HepG2 (cell line): ENCODE measurements around the gene TM2D1. TPM values are rescaled to one million over a fixed set of nuclear protein-coding genes. Genes with fewer than 3 reads are reported as not detected.

Experiments used
- MED8 ChIP-seq: sonication (generic); formaldehyde crosslinking; IDR thresholded peaks from 2 replicates; pipeline ENCODE4 v1.8.1; 2023; ENCODE audit warnings: mild to moderate bottlenecking, missing genetic modification reagents; ENCODE audit not compliant: insufficient replicate concordance
- POLR2AphosphoS5 ChIP-seq: IDR thresholded peaks from 2 replicates; pipeline ENCODE4 v1.6.1; 2012; ENCODE audit warnings: low read depth, low read length
- SP1 ChIP-seq, 2 experiments: fragments of 450-650 bp in 1 of 2; sonication (generic) in 1 of 2; formaldehyde crosslinking in 1 of 2; IDR thresholded peaks; 2 replicates each; pipeline versions ENCODE4 v1.4.0 to v1.6.1; 2016 to 2020; ENCODE audit warnings: missing genetic modification reagents in 1 of 2
- SRSF1 ChIP-seq: fragments of 200-400 bp; formaldehyde crosslinking; optimal IDR thresholded peaks from 2 replicates; pipeline ENCODE3; 2017; ENCODE audit warnings: mild to moderate bottlenecking, low read depth, low read length, moderate library complexity
- YY1 ChIP-seq: IDR thresholded peaks from 2 replicates; pipeline ENCODE4 v1.6.1; 2011; ENCODE audit warnings: low read length, low read depth, moderate library complexity, mild to moderate bottlenecking; ENCODE audit not compliant: insufficient read depth, insufficient replicate concordance
- ZBTB7A ChIP-seq: sonication (generic); formaldehyde crosslinking; IDR thresholded peaks from 2 replicates; pipeline ENCODE4 v1.8.0; 2022; ENCODE audit warnings: mild to moderate bottlenecking, missing genetic modification reagents
- ZFX ChIP-seq: sonication (generic); formaldehyde crosslinking; IDR thresholded peaks from 2 replicates; pipeline ENCODE4 v1.4.0; 2020; ENCODE audit warnings: mild to moderate bottlenecking, low read depth, missing genetic modification reagents, moderate library complexity
- ZNF292 ChIP-seq: sonication (generic); formaldehyde crosslinking; IDR thresholded peaks from 2 replicates; pipeline ENCODE4 v1.8.1; 2022; ENCODE audit warnings: mild to moderate bottlenecking, low read depth, missing genetic modification reagents, borderline replicate concordance
- ZNF530 ChIP-seq: sonication (generic); formaldehyde crosslinking; IDR thresholded peaks from 2 replicates; pipeline ENCODE4 v1.5.0; 2020; ENCODE audit warnings: low read depth, mild to moderate bottlenecking, missing genetic modification reagents
- ZNF543 ChIP-seq: sonication (generic); formaldehyde crosslinking; IDR thresholded peaks from 2 replicates; pipeline ENCODE4 v1.4.0; 2020; ENCODE audit warnings: mild to moderate bottlenecking, missing genetic modification reagents
- ZNF644 ChIP-seq: IDR thresholded peaks from 2 replicates; pipeline ENCODE4 v1.6.1; 2016; ENCODE audit warnings: low read depth
- ZNF660 ChIP-seq: sonication (generic); formaldehyde crosslinking; IDR thresholded peaks from 2 replicates; pipeline ENCODE4 v1.5.1; 2020; ENCODE audit warnings: mild to moderate bottlenecking, low read depth, missing genetic modification reagents, borderline replicate concordance
- ZSCAN22 ChIP-seq: sonication (generic); formaldehyde crosslinking; IDR thresholded peaks from 2 replicates; pipeline ENCODE4 v1.4.0; 2020; ENCODE audit warnings: mild to moderate bottlenecking, missing genetic modification reagents
- polyA plus RNA-seq, 8 experiments: library from polyadenylated mRNA; depleted of rRNA in 3 of 8; stranded (reverse) in 7 of 8; unstranded in 1 of 8; fragments of >200 nt; fragmentation: Illumina TruSeq in 4 of 8; extraction: Trizol in 4 of 8; gene quantifications; 2 replicates each; pipeline versions ENCODE4 v1.2.1 to v1.2.3, GENCODE V29; 2011 to 2016; ENCODE audit warnings: low read depth in 4 of 8, missing spikeins in 1 of 8, mixed read lengths in 1 of 8; ENCODE audit not compliant: insufficient read depth in 1 of 8
- total RNA-seq, 5 experiments: library from RNA; depleted of rRNA; stranded (reverse); fragments of >200 nt; fragmentation: Illumina TruSeq; extraction: Trizol; gene quantifications; 2 replicates each; pipeline ENCODE4 v1.2.3, GENCODE V29; 2016; ENCODE audit warnings: low read depth in 1 of 5
- TF ChIP-seq, protein P1 (sequence below): IDR thresholded peaks from 2 replicates; pipeline ENCODE4 v1.4.0; 2020; ENCODE audit warnings: mild to moderate bottlenecking, missing genetic modification reagents
- TF ChIP-seq, protein P2 (sequence below), 2 experiments: fragments of 450-650 bp in 1 of 2; sonication (generic) in 1 of 2; formaldehyde crosslinking in 1 of 2; IDR thresholded peaks; 2 replicates each; pipeline versions ENCODE4 v1.6.1 to v1.8.0; 2016 to 2022; ENCODE audit warnings: antibody characterized with exemption in 1 of 2, mild to moderate bottlenecking in 1 of 2, missing genetic modification reagents in 1 of 2

TM2D1 gene
- total and polyA plus RNA-seq, 2 of the 13 experiments (the other 11 are each of a cell fraction or from before 2014, with no cell fraction given) = 26.6 to 49.0 TPM

DNA sequence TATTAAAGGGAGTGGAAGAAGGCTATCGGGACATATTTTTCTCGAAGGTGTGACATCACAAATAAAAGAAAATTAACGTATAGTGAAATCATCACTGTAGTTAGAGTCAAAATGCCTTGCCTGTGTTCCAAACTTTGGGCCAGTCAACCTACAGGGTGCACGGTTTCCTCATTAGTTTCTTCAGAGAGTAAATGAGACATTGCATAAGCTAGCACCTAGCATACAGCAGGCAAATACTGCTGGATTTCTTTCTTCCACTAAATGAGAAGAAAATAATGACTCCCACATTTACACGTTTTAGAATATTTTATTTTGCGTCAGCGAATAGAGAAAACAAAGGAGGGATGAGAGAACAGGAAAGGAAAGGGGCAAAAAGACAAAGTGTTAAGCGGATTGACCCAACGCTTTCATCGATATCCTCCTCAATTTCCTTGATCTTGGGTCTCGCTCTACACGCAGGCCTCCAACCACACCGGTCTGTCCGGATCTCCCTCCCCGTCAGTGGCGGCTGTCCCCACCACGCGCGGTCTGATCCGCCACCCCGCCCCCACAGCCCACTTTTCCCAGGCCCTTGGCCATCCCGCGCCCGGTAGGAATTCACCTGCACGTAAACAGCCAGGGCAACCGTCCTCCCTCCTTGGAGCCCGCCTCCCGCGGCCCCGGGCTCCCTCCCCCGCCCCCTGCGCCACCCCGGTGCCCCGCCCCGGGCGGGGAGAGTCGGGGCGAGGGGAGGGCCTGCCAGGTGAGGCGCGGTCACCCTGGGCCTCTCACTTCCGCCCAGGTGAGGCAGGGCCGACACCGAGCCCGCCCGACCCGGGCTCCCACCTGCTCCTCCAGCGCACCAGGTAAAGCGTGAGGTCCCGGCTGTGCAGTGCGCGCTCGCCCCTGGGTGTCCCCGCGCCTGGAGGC, 17.0 kb upstream of the TM2D1 start, which contains the start of gene PATJ (continued):
- TF ChIP-seq SP1 (IDR thresholded peaks at IDR 0.05) (no peak), SP1 (CRISPR knock-in tag; IDR thresholded peaks at IDR 0.05) (no peak; the same call in 1 of the 2 replicates), ZNF644 (CRISPR knock-in tag) (no peak), ZNF543 (CRISPR knock-in tag) (0 out of 2 replicates have a peak, but pooled peaks have one; percentile 50), ZSCAN22 (CRISPR knock-in tag) (no peak), YY1 (peak; percentile 46), ZNF292 (CRISPR knock-in tag) (no peak), ZNF530 (CRISPR knock-in tag) (no peak), ZBTB7A (0 out of 2 replicates have a peak, but pooled peaks have one; percentile 51), SRSF1 (no peak), POLR2AphosphoS5 (no peak; the same call in 1 of the 2 replicates), ZNF660 (no peak), ZFX (CRISPR knock-in tag) (peak; percentile 80), MED8 (CRISPR knock-in tag) (peak; percentile 22)
- TF ChIP-seq, protein P1, sequence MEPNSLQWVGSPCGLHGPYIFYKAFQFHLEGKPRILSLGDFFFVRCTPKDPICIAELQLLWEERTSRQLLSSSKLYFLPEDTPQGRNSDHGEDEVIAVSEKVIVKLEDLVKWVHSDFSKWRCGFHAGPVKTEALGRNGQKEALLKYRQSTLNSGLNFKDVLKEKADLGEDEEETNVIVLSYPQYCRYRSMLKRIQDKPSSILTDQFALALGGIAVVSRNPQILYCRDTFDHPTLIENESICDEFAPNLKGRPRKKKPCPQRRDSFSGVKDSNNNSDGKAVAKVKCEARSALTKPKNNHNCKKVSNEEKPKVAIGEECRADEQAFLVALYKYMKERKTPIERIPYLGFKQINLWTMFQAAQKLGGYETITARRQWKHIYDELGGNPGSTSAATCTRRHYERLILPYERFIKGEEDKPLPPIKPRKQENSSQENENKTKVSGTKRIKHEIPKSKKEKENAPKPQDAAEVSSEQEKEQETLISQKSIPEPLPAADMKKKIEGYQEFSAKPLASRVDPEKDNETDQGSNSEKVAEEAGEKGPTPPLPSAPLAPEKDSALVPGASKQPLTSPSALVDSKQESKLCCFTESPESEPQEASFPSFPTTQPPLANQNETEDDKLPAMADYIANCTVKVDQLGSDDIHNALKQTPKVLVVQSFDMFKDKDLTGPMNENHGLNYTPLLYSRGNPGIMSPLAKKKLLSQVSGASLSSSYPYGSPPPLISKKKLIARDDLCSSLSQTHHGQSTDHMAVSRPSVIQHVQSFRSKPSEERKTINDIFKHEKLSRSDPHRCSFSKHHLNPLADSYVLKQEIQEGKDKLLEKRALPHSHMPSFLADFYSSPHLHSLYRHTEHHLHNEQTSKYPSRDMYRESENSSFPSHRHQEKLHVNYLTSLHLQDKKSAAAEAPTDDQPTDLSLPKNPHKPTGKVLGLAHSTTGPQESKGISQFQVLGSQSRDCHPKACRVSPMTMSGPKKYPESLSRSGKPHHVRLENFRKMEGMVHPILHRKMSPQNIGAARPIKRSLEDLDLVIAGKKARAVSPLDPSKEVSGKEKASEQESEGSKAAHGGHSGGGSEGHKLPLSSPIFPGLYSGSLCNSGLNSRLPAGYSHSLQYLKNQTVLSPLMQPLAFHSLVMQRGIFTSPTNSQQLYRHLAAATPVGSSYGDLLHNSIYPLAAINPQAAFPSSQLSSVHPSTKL (CRISPR knock-in tag) = peak; percentile 24
- TF ChIP-seq, protein P2, sequence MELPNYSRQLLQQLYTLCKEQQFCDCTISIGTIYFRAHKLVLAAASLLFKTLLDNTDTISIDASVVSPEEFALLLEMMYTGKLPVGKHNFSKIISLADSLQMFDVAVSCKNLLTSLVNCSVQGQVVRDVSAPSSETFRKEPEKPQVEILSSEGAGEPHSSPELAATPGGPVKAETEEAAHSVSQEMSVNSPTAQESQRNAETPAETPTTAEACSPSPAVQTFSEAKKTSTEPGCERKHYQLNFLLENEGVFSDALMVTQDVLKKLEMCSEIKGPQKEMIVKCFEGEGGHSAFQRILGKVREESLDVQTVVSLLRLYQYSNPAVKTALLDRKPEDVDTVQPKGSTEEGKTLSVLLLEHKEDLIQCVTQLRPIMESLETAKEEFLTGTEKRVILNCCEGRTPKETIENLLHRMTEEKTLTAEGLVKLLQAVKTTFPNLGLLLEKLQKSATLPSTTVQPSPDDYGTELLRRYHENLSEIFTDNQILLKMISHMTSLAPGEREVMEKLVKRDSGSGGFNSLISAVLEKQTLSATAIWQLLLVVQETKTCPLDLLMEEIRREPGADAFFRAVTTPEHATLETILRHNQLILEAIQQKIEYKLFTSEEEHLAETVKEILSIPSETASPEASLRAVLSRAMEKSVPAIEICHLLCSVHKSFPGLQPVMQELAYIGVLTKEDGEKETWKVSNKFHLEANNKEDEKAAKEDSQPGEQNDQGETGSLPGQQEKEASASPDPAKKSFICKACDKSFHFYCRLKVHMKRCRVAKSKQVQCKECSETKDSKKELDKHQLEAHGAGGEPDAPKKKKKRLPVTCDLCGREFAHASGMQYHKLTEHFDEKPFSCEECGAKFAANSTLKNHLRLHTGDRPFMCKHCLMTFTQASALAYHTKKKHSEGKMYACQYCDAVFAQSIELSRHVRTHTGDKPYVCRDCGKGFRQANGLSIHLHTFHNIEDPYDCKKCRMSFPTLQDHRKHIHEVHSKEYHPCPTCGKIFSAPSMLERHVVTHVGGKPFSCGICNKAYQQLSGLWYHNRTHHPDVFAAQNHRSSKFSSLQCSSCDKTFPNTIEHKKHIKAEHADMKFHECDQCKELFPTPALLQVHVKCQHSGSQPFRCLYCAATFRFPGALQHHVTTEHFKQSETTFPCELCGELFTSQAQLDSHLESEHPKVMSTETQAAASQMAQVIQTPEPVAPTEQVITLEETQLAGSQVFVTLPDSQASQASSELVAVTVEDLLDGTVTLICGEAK (IDR thresholded peaks at IDR 0.05) = no peak
- TF ChIP-seq, protein P2 (CRISPR knock-in tag; IDR thresholded peaks at IDR 0.05) = no peak
